ENCODE measurements around the gene KRTAP22-1. TPM values are rescaled to one million over a fixed set of nuclear protein-coding genes. Genes with fewer than 3 reads are reported as not detected.

KRTAP22-1 gene
- total and polyA plus RNA-seq, 2 experiments from 2014 or later = not detected

DNA sequence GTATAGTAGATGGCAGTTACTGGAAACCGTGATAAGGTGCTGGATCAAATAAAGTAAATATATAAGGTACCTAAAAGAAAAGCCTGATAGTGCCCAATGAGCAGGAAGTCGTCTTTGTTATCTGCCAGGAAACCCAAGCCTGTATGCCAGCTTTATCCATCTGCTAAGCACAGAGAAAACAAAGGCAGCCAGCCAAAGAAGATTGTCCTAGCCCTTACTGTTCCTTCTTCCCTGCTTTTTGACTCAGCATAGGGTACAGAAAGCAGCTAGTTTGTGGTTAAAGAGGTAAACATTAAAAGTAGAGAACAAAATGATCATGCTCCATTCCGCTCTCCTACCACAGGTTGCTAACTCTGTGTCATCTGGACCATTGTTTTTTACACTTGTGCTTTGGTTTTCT lies 20.8 kb upstream of the KRTAP22-1 start:
- H3K4me1 Mint-ChIP-seq = no peaks in the 10 kb centered on the region

More for the DNA sequence above, 20.8 kb upstream of the KRTAP22-1 start:
- H3K4me2 ChIP-seq = no peak overlapping the region
- H3K9me2 ChIP-seq (ENCODE audit: insufficient read depth) = peaks cover 5% of the 10 kb centered on the region; the same call in 1 of the 2 replicates
- H4K20me1 ChIP-seq (replicated peaks; ENCODE audit: insufficient read depth) = no peaks in the 10 kb centered on the region
- no peak overlapping the region for H3K27ac ChIP-seq (ENCODE audit: low read depth)
- no peaks in the 10 kb centered on the region for H3K36me3 Mint-ChIP-seq (ENCODE audit: low read depth)
- no peak overlapping the region for H3K27ac Mint-ChIP-seq
- H3K4me3 ChIP-seq = no peak overlapping the region
- no peaks in the 10 kb centered on the region for H3K27me3 ChIP-seq (ENCODE audit: insufficient read depth)
- no peak overlapping the region for H3K4me3 Mint-ChIP-seq
- DNase-seq (ENCODE audit: low spot score) (no peak), ATAC-seq (no peak)
- no peaks in the 10 kb centered on the region for H3F3A ChIP-seq (replicated peaks; ENCODE audit: low read depth)
- no peaks in the 10 kb centered on the region for H3K79me2 ChIP-seq (replicated peaks; ENCODE audit: insufficient read depth)
- H3K36me3 ChIP-seq (ENCODE audit: insufficient read depth) = no peaks in the 10 kb centered on the region
- no peak for TF ChIP-seq EZH2phosphoT487 (IDR thresholded peaks at IDR 0.05; ENCODE audit: unreplicated experiment)
- TF ChIP-seq JUNB (IDR thresholded peaks at IDR 0.05; ENCODE audit: unreplicated experiment) = no peak
- TF ChIP-seq, protein P1, sequence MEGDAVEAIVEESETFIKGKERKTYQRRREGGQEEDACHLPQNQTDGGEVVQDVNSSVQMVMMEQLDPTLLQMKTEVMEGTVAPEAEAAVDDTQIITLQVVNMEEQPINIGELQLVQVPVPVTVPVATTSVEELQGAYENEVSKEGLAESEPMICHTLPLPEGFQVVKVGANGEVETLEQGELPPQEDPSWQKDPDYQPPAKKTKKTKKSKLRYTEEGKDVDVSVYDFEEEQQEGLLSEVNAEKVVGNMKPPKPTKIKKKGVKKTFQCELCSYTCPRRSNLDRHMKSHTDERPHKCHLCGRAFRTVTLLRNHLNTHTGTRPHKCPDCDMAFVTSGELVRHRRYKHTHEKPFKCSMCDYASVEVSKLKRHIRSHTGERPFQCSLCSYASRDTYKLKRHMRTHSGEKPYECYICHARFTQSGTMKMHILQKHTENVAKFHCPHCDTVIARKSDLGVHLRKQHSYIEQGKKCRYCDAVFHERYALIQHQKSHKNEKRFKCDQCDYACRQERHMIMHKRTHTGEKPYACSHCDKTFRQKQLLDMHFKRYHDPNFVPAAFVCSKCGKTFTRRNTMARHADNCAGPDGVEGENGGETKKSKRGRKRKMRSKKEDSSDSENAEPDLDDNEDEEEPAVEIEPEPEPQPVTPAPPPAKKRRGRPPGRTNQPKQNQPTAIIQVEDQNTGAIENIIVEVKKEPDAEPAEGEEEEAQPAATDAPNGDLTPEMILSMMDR (conservative IDR thresholded peaks at IDR 0.05; ENCODE audit: low read depth in 2 of 2) = no peak
- TF ChIP-seq POLR2AphosphoS5 (IDR thresholded peaks at IDR 0.05; ENCODE audit: low read depth) = no peak
- TF ChIP-seq, protein P2, sequence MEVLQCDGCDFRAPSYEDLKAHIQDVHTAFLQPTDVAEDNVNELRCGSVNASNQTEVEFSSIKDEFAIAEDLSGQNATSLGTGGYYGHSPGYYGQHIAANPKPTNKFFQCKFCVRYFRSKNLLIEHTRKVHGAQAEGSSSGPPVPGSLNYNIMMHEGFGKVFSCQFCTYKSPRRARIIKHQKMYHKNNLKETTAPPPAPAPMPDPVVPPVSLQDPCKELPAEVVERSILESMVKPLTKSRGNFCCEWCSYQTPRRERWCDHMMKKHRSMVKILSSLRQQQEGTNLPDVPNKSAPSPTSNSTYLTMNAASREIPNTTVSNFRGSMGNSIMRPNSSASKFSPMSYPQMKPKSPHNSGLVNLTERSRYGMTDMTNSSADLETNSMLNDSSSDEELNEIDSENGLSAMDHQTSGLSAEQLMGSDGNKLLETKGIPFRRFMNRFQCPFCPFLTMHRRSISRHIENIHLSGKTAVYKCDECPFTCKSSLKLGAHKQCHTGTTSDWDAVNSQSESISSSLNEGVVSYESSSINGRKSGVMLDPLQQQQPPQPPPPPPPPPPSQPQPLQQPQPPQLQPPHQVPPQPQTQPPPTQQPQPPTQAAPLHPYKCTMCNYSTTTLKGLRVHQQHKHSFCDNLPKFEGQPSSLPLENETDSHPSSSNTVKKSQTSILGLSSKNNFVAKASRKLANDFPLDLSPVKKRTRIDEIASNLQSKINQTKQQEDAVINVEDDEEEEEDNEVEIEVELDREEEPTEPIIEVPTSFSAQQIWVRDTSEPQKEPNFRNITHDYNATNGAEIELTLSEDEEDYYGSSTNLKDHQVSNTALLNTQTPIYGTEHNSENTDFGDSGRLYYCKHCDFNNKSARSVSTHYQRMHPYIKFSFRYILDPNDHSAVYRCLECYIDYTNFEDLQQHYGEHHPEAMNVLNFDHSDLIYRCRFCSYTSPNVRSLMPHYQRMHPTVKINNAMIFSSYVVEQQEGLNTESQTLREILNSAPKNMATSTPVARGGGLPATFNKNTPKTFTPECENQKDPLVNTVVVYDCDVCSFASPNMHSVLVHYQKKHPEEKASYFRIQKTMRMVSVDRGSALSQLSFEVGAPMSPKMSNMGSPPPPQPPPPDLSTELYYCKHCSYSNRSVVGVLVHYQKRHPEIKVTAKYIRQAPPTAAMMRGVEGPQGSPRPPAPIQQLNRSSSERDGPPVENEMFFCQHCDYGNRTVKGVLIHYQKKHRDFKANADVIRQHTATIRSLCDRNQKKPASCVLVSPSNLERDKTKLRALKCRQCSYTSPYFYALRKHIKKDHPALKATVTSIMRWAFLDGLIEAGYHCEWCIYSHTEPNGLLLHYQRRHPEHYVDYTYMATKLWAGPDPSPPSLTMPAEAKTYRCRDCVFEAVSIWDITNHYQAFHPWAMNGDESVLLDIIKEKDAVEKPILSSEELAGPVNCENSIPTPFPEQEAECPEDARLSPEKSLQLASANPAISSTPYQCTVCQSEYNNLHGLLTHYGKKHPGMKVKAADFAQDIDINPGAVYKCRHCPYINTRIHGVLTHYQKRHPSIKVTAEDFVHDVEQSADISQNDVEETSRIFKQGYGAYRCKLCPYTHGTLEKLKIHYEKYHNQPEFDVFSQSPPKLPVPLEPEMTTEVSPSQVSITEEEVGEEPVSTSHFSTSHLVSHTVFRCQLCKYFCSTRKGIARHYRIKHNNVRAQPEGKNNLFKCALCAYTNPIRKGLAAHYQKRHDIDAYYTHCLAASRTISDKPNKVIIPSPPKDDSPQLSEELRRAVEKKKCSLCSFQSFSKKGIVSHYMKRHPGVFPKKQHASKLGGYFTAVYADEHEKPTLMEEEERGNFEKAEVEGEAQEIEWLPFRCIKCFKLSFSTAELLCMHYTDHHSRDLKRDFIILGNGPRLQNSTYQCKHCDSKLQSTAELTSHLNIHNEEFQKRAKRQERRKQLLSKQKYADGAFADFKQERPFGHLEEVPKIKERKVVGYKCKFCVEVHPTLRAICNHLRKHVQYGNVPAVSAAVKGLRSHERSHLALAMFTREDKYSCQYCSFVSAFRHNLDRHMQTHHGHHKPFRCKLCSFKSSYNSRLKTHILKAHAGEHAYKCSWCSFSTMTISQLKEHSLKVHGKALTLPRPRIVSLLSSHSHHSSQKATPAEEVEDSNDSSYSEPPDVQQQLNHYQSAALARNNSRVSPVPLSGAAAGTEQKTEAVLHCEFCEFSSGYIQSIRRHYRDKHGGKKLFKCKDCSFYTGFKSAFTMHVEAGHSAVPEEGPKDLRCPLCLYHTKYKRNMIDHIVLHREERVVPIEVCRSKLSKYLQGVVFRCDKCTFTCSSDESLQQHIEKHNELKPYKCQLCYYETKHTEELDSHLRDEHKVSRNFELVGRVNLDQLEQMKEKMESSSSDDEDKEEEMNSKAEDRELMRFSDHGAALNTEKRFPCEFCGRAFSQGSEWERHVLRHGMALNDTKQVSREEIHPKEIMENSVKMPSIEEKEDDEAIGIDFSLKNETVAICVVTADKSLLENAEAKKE (CRISPR knock-in tag; IDR thresholded peaks at IDR 0.05) = no peak
- TF ChIP-seq ZNF331 (CRISPR knock-in tag; IDR thresholded peaks at IDR 0.05; ENCODE audit: low read depth) = no peak
- no peak for TF ChIP-seq EZH2 (IDR thresholded peaks at IDR 0.05; ENCODE audit: low read depth, unreplicated experiment)
- TF ChIP-seq, protein P3, sequence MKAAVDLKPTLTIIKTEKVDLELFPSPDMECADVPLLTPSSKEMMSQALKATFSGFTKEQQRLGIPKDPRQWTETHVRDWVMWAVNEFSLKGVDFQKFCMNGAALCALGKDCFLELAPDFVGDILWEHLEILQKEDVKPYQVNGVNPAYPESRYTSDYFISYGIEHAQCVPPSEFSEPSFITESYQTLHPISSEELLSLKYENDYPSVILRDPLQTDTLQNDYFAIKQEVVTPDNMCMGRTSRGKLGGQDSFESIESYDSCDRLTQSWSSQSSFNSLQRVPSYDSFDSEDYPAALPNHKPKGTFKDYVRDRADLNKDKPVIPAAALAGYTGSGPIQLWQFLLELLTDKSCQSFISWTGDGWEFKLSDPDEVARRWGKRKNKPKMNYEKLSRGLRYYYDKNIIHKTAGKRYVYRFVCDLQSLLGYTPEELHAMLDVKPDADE (IDR thresholded peaks at IDR 0.05) = no peak
- no peak for TF ChIP-seq NANOG (IDR thresholded peaks at IDR 0.05; ENCODE audit: borderline replicate concordance)
- TF ChIP-seq, protein P4, sequence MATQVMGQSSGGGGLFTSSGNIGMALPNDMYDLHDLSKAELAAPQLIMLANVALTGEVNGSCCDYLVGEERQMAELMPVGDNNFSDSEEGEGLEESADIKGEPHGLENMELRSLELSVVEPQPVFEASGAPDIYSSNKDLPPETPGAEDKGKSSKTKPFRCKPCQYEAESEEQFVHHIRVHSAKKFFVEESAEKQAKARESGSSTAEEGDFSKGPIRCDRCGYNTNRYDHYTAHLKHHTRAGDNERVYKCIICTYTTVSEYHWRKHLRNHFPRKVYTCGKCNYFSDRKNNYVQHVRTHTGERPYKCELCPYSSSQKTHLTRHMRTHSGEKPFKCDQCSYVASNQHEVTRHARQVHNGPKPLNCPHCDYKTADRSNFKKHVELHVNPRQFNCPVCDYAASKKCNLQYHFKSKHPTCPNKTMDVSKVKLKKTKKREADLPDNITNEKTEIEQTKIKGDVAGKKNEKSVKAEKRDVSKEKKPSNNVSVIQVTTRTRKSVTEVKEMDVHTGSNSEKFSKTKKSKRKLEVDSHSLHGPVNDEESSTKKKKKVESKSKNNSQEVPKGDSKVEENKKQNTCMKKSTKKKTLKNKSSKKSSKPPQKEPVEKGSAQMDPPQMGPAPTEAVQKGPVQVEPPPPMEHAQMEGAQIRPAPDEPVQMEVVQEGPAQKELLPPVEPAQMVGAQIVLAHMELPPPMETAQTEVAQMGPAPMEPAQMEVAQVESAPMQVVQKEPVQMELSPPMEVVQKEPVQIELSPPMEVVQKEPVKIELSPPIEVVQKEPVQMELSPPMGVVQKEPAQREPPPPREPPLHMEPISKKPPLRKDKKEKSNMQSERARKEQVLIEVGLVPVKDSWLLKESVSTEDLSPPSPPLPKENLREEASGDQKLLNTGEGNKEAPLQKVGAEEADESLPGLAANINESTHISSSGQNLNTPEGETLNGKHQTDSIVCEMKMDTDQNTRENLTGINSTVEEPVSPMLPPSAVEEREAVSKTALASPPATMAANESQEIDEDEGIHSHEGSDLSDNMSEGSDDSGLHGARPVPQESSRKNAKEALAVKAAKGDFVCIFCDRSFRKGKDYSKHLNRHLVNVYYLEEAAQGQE (IDR thresholded peaks at IDR 0.05; ENCODE audit: unreplicated experiment) = no peak
- no peak for TF ChIP-seq CREB1 (CRISPR knock-in tag; IDR thresholded peaks at IDR 0.05; ENCODE audit: low read depth)
- TF ChIP-seq ZNF114 (CRISPR knock-in tag; IDR thresholded peaks at IDR 0.05) = no peak
- no peak for TF ChIP-seq STAT1 (IDR thresholded peaks at IDR 0.05; ENCODE audit: unreplicated experiment)
- no peaks in the 10 kb centered on the region for H3K27me3 Mint-ChIP-seq (ENCODE audit: insufficient read depth, low read depth, poor library complexity)
- H3K4me1 ChIP-seq (ENCODE audit: insufficient read depth) = no peaks in the 10 kb centered on the region
- no peaks in the 10 kb centered on the region for H3K9me3 Mint-ChIP-seq
- H2AFZ ChIP-seq = no peak overlapping the region

Measured in GM23338 (cell line).